Adrenal gland (tissue), 12 donors: Measurements from ENCODE around the gene WDR19. TPM values are rescaled to one million over a fixed set of nuclear protein-coding genes. Genes with fewer than 3 reads are reported as not detected.

Experiments
- DNase-seq, 7 donors: peaks; one replicate each; pipeline ENCODE4 v3.0.0-alpha.2; 2019 to 2020
- H3K27ac ChIP-seq, 5 donors: fragments of 200-600 bp; sonication (generic) in 4 of 5; 1 replicate in 3 of 5; 2 replicates in 2 of 5; pipeline versions ENCODE4 v1.5.1 to v1.8.0; 2016 to 2020; ENCODE audit warnings: mild to moderate bottlenecking in 1 of 5
- H3K27me3 ChIP-seq: fragments of 200-600 bp; 2 replicates; pipeline ENCODE4 v1.8.0; 2021
- H3K36me3 ChIP-seq, 2 donors: fragments of 200-600 bp; replicated peaks in 1 of 2; 1 replicate in 1 of 2; 2 replicates in 1 of 2; pipeline versions ENCODE4 v1.5.1 to v1.8.0; 2018 to 2022
- H3K4me1 ChIP-seq, 2 donors: fragments of 200-600 bp; replicated peaks in 1 of 2; 1 replicate in 1 of 2; 2 replicates in 1 of 2; pipeline versions ENCODE4 v1.5.1 to v1.8.0; 2018 to 2021
- H3K4me3 ChIP-seq, 4 donors: fragments of 200-600 bp; sonication (generic) in 3 of 4; one replicate each; pipeline ENCODE4 v1.5.1; 2016 to 2018
- H3K9me3 ChIP-seq, 3 donors: fragments of 200-600 bp; sonication (generic) in 1 of 3; replicated peaks in 1 of 3; 1 replicate in 2 of 3; 2 replicates in 1 of 3; pipeline versions ENCODE4 v1.5.1 to v1.8.0; 2016 to 2021
- POLR2A ChIP-seq, 2 donors: fragments of 450-650 bp; IDR thresholded peaks; one replicate each; pipeline ENCODE4 v1.6.1; 2017; ENCODE audit warnings: antibody characterized with exemption in 2 of 2, mild to moderate bottlenecking in 2 of 2, moderate library complexity in 1 of 2
- WGBS, 4 donors: extraction: QIAGEN DNeasy Blood & Tissue Kit in 2 of 4; methylation state at CpG; one replicate each; pipeline versions ENCODE4 v1.1.5 to v1.1.7; 2013 to 2017; 5-methylcytosine and 5-hydroxymethylcytosine counted together
- intact Hi-C, 2 donors: fragments of 100-400 bp; cut with DNase I; formaldehyde crosslinking; loops; one replicate each; pipeline versions ENCODE4 v1.14.1 to v1.15.0; 2022 to 2023
- polyA plus RNA-seq, 3 donors: library from polyadenylated mRNA; stranded (reverse); fragments of 200-250 nt in 2 of 3; fragments of 350-450 nt in 1 of 3; fragmentation: Illumina TruSeq in 1 of 3; extraction: RNeasy Lipid Tissue Mini Kit (QIAGEN cat#74804) in 1 of 3; gene quantifications; one replicate each; pipeline ENCODE4 v1.2.3, GENCODE V29; 2013 to 2014
- small RNA-seq, 2 donors: library from RNA; depleted of rRNA; stranded (forward); fragments of <200 nt; gene quantifications; one replicate each; pipeline ENCODE3, GENCODE V24; 2016
- total RNA-seq, 9 donors: library from RNA; depleted of rRNA in 4 of 9; stranded (reverse); fragments of >200 nt in 4 of 9; fragments of 120-200 nt in 1 of 9; fragmentation: NEBNext Ultra II Directional in 1 of 9; extraction: Animal tissue kit (Norgen Biotek cat#: 25700) in 1 of 9; gene quantifications; one replicate each; pipeline versions ENCODE4 v1.1.0 to v1.2.4, GENCODE V29; 2013 to 2023
- TF ChIP-seq, protein P1 (sequence below), 6 experiments: fragments of 450-650 bp in 4 of 6; fragments of 200-600 bp in 2 of 6; sonication (generic) in 1 of 6; IDR thresholded peaks; 1 replicate in 5 of 6; 2 replicates in 1 of 6; pipeline versions ENCODE4 v1.5.1 to v1.8.0; 2016 to 2021; ENCODE audit warnings: antibody characterized with exemption in 6 of 6, mild to moderate bottlenecking in 2 of 6, moderate library complexity in 1 of 6
- donor health status: healthy with polysubstance abuse.
- donor health status: Bipolar disorder and iron deficiency.
- donor health status: DM: yes; HTN: yes; CAD: no.
- donor health status: DM: no; HTN: no; CAD: no.
- donor health status: DM: no; HTN: no; CAD: no.
- donor health status: DM: yes; HTN: yes; CAD: no.

Gene WDR19
- total and polyA plus RNA-seq, 12 donors, result 11.3 to 136 (median 42.6) TPM

DNA sequence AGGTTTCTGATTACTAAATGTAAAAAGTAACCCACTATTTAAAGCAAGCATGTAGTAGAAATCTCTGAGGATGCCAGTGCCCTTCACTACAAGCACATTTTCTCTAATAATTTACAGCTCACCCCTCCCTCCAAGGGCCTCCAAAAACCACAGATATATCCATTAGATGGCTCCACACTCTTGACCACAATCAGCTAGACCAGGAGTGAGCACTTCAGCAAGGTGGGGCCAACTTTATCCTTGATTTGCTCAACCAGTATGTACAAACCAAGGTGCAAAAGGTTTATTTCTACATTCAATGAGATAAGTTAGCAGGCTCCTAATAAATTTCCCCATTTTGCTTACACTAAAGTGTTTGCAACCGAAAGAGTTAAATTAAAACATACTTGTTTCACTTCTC lies 148.0 kb downstream of the WDR19 start:
- 85 to 97% (median 94%) methylated on average over 1 of the region's 1 CpG for WGBS, 4 donors
- Histone ChIP-seq H3K4me1 (no peaks in the 10 kb centered on the region), H3K9me3 (peaks cover 0 to 5% (median 0%) of the 10 kb centered on the region in 3 donors), H3K36me3 (no peaks in the 10 kb centered on the region), H3K27ac (no peak overlapping the region), H3K27me3 (no peaks in the 10 kb centered on the region), H3K4me3 (no peak overlapping the region)
- DNase-seq, result no peak
- intact Hi-C loops, result no loop called here
- TF ChIP-seq, protein P1, sequence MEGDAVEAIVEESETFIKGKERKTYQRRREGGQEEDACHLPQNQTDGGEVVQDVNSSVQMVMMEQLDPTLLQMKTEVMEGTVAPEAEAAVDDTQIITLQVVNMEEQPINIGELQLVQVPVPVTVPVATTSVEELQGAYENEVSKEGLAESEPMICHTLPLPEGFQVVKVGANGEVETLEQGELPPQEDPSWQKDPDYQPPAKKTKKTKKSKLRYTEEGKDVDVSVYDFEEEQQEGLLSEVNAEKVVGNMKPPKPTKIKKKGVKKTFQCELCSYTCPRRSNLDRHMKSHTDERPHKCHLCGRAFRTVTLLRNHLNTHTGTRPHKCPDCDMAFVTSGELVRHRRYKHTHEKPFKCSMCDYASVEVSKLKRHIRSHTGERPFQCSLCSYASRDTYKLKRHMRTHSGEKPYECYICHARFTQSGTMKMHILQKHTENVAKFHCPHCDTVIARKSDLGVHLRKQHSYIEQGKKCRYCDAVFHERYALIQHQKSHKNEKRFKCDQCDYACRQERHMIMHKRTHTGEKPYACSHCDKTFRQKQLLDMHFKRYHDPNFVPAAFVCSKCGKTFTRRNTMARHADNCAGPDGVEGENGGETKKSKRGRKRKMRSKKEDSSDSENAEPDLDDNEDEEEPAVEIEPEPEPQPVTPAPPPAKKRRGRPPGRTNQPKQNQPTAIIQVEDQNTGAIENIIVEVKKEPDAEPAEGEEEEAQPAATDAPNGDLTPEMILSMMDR (IDR thresholded peaks at IDR 0.05), result no peak
- TF ChIP-seq POLR2A (IDR thresholded peaks at IDR 0.05), result no peak

DNA sequence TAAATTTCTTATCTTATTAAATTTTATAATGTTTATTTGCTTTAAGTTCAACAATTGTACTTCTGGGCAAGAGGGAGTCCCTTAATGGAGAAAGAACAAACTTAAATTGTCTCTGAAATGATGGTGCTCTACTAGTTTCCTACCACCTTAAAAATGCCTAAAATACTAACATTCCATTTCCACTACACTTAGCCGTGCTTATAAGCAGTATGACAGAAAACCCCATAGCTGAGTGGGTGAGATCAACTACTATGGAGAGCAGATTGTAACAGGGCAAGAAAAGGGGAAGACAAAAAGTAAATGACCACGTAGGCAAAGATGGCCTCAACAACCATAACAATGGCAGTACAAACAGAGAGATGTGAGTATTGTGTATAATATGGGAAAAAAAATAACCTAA lies 148.9 kb downstream of the WDR19 start:
- Histone ChIP-seq H3K36me3 (no peaks in the 10 kb centered on the region), H3K27me3 (no peaks in the 10 kb centered on the region), H3K4me3 (no peak overlapping the region), H3K4me1 (peaks cover 0 to 2% of the 10 kb centered on the region in 2 donors), H3K9me3 (peaks cover 0 to 5% (median 0%) of the 10 kb centered on the region in 3 donors), H3K27ac (no peak overlapping the region)
- no peak for TF ChIP-seq POLR2A (IDR thresholded peaks at IDR 0.05)
- TF ChIP-seq, protein P1 (IDR thresholded peaks at IDR 0.05), result no peak
- DNase-seq, result no peak
- intact Hi-C loops, result no loop called here
- 87 to 93% (median 90%) methylated on average over 2 of the region's 2 CpGs for WGBS, 4 donors

Small RNA genes lying within 50 kb of the gene (small RNA-seq; reads per million reads assigned to genes)
- gene RNU6-32P, result 0 to 0.08 reads per million in 2 donors

Other genes with a start within 250 kb of the WDR19 start
- gene TMEM156, start 150.1 kb upstream of the WDR19 start, total RNA-seq, result 1 to 10 TPM in 2 of 9 donors, under 1 TPM in 5, not detected in 2; 0.29 to 2.2 (median 0.84) TPM
- 1 to 10 TPM in 2 of 3 donors, under 1 TPM in 1; 0.84 to 4.1 (median 1.0) TPM for gene TMEM156, start 150.1 kb upstream of the WDR19 start, polyA plus RNA-seq
- gene KLHL5, start 120.3 kb upstream of the WDR19 start, total RNA-seq, result 10 to 100 TPM; 21.1 to 63.8 (median 37.9) TPM
- 10 to 100 TPM; 11.3 to 23.0 (median 13.3) TPM for gene KLHL5, start 120.3 kb upstream of the WDR19 start, polyA plus RNA-seq
- 100 to 1,000 TPM in 1 of 9 donors, 10 to 100 TPM in 8; 32.5 to 137 (median 53.4) TPM for gene RFC1, start 183.8 kb downstream of the WDR19 start, total RNA-seq
- gene RFC1, start 183.8 kb downstream of the WDR19 start, polyA plus RNA-seq, result 10 to 100 TPM; 13.0 to 96.5 (median 16.0) TPM
- under 1 TPM in 7 of 9 donors, not detected in 2; under 0.01 to 0.30 (median 0.14) TPM for gene KLB, start 224.4 kb downstream of the WDR19 start, total RNA-seq
- 1 to 10 TPM in 1 of 3 donors, under 1 TPM in 2; under 0.01 to 1.1 (median 0.16) TPM for gene KLB, start 224.4 kb downstream of the WDR19 start, polyA plus RNA-seq